ENCODE measurements around the gene BCAN. TPM values are rescaled to one million over a fixed set of nuclear protein-coding genes. Genes with fewer than 3 reads are reported as not detected.

Gene BCAN
- polyA plus RNA-seq, 3 donors, result 0.22 to 1.3 (median 0.23) TPM

DNA sequence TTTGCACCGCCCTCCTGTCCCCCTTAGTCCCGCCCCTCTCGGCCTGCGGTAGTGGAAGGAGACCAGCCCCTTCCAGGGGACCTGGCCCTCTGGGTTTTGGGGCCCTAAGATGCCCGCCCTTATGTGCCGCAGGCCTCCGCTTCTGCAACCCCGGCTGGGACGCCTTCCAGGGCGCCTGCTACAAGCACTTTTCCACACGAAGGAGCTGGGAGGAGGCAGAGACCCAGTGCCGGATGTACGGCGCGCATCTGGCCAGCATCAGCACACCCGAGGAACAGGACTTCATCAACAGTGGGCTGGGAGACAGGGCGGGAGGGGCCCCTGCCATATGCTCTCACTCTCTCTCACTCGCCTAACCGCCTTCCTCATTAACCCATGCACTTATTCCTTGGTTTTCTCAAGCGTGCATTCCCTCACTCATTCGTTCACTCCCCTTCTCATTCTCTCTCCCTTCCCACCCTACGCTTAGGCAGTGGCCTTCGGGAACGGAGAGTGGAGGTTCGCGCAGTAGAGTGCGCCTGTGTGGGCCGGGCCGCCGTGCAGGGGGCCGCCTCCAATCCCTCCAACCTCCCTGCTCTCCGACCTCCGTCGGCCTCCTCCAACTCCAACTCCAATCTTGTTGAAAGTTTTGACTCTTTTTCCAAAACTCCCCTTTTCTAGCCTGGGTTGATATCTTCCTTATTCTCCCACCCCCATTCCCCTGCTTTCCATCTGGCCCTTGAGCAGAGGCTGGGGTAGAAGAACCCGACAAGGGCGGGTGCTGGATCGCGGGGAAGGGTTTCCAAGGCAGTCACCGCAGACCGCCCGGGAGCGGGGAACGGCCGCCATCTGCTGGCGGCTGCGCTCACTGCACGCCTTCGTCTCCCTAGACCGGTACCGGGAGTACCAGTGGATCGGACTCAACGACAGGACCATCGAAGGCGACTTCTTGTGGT is 15.2 kb downstream of the BCAN start:
- DNase-seq (ENCODE audit: extremely low read depth in 1 of 11, low read depth in 9 of 11, low spot score in 4 of 11), result no peak

DNA sequence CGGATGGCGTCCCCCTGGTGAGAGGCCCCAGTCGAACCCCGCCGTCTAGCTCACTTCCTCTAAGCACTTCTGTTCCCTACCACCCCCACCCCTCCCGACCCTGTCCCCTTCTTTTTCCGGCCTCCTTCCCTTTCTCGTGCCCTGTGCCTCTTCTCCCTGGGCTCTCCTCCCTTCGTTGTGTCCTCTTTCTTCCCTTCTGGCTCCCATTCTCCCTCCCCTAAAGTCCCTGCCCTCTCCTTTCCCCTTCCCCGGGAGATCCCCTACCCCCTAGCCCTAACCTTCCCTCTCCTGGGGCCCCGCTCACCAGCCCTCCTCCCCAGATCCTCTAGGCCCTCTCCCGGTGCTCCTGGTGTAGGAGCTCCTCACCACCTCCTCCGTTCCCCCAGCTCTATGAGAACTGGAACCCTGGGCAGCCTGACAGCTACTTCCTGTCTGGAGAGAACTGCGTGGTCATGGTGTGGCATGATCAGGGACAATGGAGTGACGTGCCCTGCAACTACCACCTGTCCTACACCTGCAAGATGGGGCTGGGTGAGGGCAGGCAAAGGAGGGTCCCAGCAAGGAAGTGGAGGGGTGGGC is 15.9 kb downstream of the BCAN start:
- DNase-seq (ENCODE audit: extremely low read depth in 1 of 11, low read depth in 9 of 11, low spot score in 4 of 11), result no peak

DNA sequence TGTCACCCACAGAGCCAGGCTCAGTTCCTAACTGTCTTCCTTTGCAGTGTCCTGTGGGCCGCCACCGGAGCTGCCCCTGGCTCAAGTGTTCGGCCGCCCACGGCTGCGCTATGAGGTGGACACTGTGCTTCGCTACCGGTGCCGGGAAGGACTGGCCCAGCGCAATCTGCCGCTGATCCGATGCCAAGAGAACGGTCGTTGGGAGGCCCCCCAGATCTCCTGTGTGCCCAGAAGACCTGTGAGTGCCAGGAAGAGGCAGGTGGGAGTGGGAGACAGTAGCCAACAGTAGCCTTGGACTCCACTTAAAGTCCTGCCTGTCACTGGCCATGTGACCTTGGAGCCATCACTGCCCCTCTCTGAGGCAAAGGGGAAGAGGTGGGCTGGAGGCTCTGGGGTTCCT is 16.6 kb downstream of the BCAN start:
- DNase-seq (ENCODE audit: extremely low read depth in 1 of 11, low read depth in 9 of 11, low spot score in 4 of 11), result no peak

DNA sequence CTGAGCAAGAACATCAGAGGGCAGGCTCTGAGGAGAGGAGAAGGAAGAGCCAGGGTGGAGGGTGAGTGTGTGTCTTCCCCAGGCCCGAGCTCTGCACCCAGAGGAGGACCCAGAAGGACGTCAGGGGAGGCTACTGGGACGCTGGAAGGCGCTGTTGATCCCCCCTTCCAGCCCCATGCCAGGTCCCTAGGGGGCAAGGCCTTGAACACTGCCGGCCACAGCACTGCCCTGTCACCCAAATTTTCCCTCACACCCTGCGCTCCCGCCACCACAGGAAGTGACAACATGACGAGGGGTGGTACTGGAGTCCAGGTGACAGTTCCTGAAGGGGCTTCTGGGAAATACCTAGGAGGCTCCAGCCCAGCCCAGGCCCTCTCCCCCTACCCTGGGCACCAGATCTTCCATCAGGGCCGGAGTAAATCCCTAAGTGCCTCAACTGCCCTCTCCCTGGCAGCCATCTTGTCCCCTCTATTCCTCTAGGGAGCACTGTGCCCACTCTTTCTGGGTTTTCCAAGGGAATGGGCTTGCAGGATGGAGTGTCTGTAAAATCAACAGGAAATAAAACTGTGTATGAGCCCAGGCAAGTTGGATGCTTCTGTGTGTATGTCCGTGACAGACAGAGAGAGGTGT is 17.1 kb downstream of the BCAN start:
- DNase-seq (ENCODE audit: extremely low read depth in 1 of 11, low read depth in 9 of 11, low spot score in 4 of 11), result no peak

DNA sequence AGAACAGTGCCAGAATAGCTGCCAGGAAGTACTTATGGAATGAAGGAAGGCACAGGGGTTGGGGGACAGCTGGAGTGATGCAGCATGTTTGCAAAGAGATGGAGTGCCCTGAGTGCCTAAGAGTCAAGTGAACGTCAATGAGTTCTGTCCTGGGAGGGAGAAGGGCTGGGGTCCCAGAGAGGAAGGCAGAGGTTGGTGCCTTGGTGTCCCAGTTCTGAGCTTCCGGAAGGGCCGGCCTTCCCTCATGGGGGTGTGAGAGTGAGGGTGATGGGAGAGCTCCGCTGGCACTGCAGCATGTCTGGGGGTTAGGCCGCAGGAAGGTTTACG is 17.7 kb downstream of the BCAN start:
- no peak for DNase-seq (ENCODE audit: extremely low read depth in 1 of 11, low read depth in 9 of 11, low spot score in 4 of 11)

DNA sequence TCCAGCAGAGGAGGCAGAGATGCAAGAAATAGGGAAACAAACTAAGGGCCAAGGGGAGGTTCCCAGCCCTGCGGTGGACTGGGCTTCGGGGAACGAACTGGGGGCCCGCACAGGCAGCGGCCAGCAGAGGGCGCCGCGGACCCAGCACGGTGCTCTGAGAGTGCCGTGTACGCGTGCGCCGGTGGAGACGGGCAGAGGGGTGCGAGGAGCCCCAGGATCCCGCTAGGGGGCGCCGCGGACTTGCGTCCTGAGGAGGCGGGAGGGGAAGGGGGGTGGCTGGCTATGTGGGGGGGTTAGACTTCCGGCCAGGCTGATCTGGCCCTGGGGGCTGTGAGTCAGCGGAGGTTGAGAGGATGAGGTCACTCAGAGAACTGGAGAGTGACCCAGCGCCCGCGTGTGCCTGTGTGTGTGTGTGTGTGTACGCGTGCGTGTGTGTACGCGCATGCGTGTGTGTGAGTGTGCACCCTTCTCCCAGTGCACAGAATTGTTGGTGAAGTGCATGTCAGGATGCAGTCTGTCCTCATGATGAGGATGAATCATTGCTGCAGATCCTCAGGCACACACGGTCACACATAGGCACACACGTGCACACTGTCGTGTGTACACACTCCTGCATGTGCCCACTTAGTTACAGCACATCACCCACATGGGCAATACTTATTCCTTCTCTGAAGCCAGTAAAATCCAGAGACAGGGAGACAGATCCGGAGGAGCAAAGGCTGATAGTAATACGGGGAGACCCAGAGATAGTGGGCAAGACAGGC is 18.3 kb downstream of the BCAN start:
- DNase-seq (ENCODE audit: extremely low read depth in 1 of 11, low read depth in 9 of 11, low spot score in 4 of 11), result peak; percentile 82 to 94 (median 92)

DNA sequence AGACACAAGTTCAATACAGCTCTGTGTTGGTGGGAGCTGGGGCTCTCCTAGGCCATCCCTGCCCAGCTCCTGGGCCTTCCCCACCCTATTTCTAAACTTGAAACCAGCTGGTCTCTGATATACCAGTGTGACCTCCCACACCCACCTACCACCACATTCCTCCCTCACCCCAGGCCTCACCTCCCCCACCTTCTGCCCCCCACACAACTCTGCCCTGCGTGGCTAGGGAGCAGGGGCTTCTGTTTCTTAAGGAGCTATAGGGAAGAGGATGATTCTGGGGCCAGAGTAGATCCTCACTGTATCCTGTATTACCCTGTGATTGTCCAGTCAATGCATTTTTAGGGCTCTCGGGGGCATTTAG is 18.8 kb downstream of the BCAN start:
- DNase-seq (ENCODE audit: extremely low read depth in 1 of 11, low read depth in 9 of 11, low spot score in 4 of 11), result no peak

DNA sequence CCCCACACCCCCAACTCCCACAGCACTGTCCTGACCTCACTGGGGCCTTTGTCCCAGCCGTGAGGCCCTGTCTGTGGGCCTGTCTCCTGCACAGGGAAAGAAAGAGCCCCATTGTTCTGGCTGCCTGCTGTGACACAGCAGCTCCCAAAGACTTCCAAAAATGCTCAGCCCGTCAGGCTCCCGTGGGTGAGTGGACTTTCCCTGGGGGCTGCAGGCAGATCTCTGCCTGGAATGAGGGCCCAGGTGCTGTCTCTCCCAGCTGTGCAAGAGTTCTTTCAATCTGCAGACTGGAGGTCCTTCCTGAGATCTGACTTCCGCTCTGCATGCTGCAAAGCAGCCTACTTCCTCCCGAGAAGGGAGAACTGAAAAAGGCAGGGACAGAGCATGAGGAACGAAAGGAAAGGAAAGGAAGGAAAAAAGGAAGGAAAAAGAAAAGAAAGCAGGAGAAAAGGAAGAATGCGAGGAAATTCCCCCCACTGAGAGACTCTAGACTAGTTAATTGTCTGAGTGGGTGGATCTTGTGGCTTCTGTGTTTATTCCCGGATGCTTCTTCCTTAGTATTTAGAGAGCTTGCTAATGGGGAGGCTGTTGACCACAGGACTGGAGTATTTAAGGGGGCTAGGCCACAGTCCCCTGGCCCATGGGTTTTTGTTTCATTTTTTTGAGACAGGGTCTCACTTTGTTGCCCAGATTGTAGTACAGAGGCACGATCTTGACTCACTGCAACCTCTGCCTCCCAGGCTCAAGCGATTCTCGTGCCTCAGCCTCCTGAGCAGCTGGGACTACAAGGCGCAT is 20.3 kb downstream of the BCAN start:
- DNase-seq (ENCODE audit: extremely low read depth in 1 of 11, low read depth in 9 of 11, low spot score in 4 of 11), result no peak

DNA sequence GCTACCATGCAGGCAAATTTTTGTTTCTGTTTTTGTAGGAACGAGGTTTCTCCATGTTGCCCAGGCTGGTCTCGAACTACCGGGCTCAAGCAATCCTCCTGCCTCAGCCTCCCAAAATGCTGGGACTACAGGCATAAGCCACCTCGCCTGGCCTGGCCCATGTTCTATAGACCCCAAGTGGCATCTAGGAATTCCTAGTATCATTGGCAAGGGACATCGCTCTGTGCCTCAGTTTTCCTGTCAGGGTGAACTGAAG is 20.8 kb downstream of the BCAN start:
- DNase-seq (ENCODE audit: extremely low read depth in 1 of 11, low read depth in 9 of 11, low spot score in 4 of 11), result no peak

DNA sequence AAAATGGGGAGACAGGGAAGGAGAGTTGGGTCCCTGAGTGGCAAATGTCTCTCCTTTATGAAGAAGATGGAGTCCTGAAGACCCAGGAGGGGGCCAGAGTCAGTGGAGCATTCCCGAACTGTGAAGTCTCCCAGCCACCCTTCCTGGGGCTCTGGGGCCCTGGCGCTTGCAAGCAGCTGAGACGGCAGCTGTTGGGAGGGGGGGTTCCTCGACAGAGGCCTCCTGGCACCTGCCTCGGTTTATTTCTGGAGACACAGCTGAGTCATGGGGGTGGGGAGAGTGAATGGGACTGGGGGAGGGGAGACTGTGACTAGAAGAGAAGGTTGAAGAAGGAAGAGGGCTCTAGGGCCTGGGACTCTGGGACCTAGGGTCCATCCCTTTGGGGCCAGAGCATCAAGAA is 21.3 kb downstream of the BCAN start:
- DNase-seq (ENCODE audit: extremely low read depth in 1 of 11, low read depth in 9 of 11, low spot score in 4 of 11), result no peak

DNA sequence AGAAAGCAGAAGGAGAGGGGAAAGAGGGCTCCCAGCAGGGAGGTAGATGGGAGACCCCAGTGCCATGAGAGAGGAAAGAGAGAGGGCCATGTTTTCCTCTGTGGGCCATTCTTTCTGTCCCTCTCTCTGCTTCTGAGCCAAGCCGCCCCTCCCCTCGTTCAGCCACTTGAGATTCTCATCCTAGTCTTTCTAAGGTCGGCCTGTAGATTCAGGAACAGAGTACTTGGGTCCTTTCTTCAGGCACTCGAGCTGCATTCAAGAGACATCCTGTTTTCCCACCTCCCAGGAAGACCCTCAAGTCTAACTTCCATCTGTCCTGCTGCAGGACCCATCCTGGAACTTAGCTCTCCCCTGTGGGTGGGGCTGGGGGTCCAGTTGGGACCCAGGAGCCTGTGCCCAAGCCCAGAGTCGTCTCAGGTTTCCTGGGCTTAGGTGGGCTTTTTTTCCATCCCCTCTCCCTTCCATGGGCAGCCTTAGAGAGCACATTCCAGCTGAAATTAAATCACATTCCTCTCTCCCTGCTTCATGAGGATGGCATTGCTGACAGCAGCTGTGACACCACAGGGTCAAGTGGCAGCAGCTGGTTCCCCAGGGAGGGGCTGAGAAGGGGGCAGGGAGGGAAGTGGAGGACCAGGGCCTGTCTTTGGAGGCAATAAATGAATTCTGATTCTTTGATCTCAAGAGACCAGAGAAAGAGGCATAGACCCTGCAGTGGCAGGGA is 22.3 kb downstream of the BCAN start:
- DNase-seq (ENCODE audit: extremely low read depth in 1 of 11, low read depth in 9 of 11, low spot score in 4 of 11), result peak in 1 of 11 donors; percentile 54

DNA sequence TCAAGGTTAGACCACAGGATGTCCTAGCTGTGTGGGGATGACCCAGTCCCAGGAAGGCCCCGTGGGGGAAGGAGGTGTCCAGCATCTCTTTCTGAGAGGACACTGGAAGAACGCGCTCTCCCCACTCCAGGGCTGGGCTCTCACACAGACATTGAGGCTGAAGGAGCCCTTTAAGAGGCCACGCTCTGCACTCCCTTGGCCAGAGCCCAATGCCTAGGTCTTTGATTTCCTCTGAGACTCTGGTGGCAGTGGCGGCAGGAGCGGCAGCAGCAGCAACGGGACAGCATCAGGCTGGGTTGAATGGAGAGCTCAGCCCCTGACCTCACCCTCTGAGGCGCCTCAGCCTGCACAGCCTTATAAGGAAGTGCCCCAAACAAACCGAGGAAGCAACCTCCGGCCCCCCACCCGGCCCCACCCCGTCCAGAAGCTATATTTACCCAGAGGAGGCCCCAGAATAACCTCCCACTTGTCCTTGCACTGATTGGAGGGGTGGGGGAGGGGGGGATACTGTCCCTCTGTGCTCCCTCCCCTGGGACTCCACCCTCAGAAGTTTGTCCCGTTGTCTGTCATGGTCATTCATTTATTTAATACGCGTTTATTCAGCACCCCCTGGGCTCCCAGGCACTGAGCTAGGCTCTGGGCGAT is 23.0 kb downstream of the BCAN start:
- DNase-seq (ENCODE audit: extremely low read depth in 1 of 11, low read depth in 9 of 11, low spot score in 4 of 11), result no peak

DNA sequence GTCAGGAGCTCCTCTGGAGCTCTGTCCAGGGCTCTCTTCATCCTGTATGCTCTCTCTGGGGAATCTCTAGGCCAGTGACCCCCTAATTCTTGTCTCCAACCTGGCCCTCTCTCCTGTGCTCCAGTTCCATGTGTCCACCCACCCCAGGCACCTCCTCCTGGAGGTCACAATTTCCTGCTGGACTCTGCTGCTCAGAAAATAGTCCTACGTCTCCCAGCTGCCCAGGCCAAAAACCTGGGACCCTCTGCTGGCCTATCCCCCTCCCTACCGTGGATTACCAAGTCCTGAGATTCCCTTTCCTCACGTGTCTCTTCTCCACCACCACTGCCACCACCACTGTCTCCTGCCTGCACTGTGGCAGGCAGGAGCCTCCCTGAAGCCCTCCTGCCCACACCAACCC is 23.6 kb downstream of the BCAN start:
- no peak for DNase-seq (ENCODE audit: extremely low read depth in 1 of 11, low read depth in 9 of 11, low spot score in 4 of 11)

DNA sequence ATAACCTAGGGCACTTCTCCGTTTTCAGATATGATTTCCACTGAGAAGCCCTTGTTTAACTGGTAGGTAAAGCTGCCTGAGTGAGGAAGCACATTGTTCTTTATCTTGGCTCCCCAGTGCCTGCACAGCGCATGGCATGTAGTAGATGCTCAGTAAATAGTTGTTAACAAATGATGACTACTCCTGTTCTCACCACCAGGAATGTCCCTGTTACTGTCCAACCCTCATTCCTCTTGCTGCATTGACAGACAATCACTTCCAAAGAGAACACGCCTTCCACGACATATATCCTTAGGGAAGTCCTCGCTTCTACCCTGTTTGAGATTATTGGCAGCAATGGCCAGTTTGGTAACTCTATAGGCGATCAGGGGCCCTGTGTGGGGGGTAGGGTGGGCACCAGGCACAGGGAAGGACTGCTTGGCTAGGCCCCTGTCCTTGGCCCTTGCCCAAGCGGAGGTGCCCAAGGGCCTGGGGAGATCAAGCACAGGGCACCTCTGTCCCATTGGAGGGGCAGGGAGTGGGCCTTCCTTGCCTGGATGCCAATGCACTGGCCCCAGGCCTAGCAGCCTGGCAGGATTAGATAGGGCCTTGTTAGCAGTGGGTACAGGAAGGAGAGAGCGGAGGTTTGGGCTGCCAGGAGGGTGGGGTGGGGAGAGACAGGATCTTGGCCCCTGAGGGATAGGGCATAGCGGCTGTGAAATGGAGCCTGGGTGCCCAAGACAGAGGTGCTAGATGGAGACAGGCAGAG is 25.1 kb downstream of the BCAN start:
- DNase-seq (ENCODE audit: extremely low read depth in 1 of 11, low read depth in 9 of 11, low spot score in 4 of 11), result no peak

DNA sequence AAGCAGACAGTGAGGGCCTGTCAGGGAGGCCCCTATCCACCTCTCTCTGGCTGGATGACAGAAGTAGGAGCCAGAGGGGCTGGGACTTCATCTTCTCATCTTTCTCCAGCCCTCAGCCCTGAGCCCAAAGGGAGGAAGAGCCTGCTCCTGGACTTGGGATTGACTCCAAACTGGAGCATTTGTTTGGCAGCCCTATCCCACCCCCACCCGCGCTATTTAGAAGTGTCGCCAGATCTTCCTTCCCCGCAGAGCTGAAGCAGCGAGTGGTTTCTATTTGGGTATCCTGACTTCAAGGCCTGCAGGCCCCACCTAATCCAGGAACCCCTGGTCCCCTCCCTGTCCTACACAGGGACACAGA is 25.7 kb downstream of the BCAN start:
- DNase-seq (ENCODE audit: extremely low read depth in 1 of 11, low read depth in 9 of 11, low spot score in 4 of 11), result no peak

DNA sequence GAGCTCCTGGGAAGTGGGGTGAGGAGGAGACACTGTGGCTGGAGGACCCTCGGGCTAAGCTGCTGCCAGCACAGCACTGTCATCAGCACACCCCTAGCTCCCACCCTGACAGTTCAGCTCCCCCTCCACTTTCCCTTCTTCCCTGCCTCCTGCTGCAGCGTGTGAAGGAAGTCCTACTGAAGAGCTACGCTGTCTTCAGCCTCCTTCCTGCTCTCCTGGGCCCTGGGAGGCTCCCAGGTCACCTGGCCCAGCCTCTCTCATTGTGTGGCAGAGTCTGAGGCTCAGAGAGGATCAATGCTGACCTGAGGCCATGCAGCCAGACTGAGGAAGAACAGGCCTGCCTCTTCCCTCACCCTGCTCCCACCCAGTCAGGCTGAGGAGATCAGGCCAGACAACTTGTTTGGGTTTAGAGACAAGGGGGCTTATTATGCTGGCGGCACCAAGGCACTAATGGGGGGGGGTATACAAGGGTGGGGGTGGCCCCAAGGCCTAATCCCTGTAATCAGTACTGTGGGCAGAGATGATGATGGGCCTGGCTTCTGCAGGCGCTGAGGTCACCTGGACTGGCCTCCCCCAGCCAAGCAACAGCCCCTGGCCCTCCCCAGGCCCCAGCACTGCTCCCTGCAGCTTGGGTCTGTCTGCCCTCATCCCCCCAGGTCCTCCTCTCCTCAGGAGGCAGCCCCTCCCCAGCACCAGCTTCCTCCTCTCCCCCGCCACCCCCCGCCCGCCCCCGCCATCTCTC is 26.2 kb downstream of the BCAN start:
- no peak for DNase-seq (ENCODE audit: extremely low read depth in 1 of 11, low read depth in 9 of 11, low spot score in 4 of 11)

Data from renal cortex interstitium (tissue), 11 donors.